OCI-LY7 (cell line): ENCODE data around the gene CHST9. TPM values are rescaled to one million over a fixed set of nuclear protein-coding genes. Genes with fewer than 3 reads are reported as not detected.

Experiments used
- BruUV-seq: library from RNA; stranded (reverse); fragments of 400-500 nt; replicated peaks from 2 replicates; lab custom pipeline; 2021; lab: Mats Ljungman, UMichigan
- CTCF ChIA-PET: fragments of 300-600 bp; sonication (Branson Sonifier 250); formaldehyde crosslinking; loops from one replicate; lab custom pipeline; 2022; ENCODE audit warnings: antibody characterized with exemption; ENCODE audit not compliant: unreplicated experiment; lab: Charles Lee
- POLR2A ChIA-PET: fragments of 300-600 bp; sonication (Branson Sonifier 250); formaldehyde crosslinking; loops from one replicate; lab custom pipeline; 2022; ENCODE audit warnings: antibody characterized with exemption; lab: Charles Lee
- DNase-seq: peaks from one replicate; pipeline ENCODE4 v3.0.0-alpha.2; 2015; ENCODE audit warnings: low spot score
- H2AFZ ChIP-seq: fragments of 200-600 bp; sonication (generic), shearing (Covaris generic); 2 replicates; pipeline ENCODE4 v1.6.1; 2014; ENCODE audit warnings: mild to moderate bottlenecking, antibody characterized with exemption, low read length, moderate library complexity
- H3K27ac ChIP-seq: fragments of 200-600 bp; sonication (generic); 2 replicates; pipeline ENCODE4 v1.5.1; 2014; ENCODE audit warnings: mixed run types, low read depth, mild to moderate bottlenecking, moderate library complexity, low read length, inconsistent platforms; ENCODE audit not compliant: poor library complexity, severe bottlenecking
- H3K36me3 ChIP-seq: fragments of 200-600 bp; sonication (generic); 2 replicates; pipeline ENCODE4 v1.6.1; 2014; ENCODE audit warnings: mild to moderate bottlenecking, antibody characterized with exemption, low read length, moderate library complexity, mixed read lengths; ENCODE audit not compliant: insufficient read depth
- H3K4me1 ChIP-seq: fragments of 200-600 bp; sonication (generic); 2 replicates; pipeline ENCODE4 v1.5.1; 2014; ENCODE audit warnings: mild to moderate bottlenecking, low read length; ENCODE audit not compliant: insufficient read depth, poor library complexity, severe bottlenecking
- H3K4me2 ChIP-seq: fragments of 200-600 bp; sonication (generic); 2 replicates; pipeline ENCODE4 v1.6.1; 2014; ENCODE audit warnings: mild to moderate bottlenecking, low read length
- H3K4me3 ChIP-seq: fragments of 200-600 bp; sonication (generic); 2 replicates; pipeline ENCODE4 v1.5.1; 2014; ENCODE audit warnings: mild to moderate bottlenecking, low read depth, low read length; ENCODE audit not compliant: poor library complexity, severe bottlenecking
- H3K79me2 ChIP-seq: fragments of 200-600 bp; sonication (generic); 2 replicates; pipeline ENCODE4 v1.6.1; 2016; ENCODE audit warnings: low read depth, mild to moderate bottlenecking, low read length, moderate library complexity, mixed read lengths; ENCODE audit not compliant: insufficient read depth
- H3K9me2 ChIP-seq: fragments of 200-600 bp; sonication (generic); 2 replicates; pipeline ENCODE4 v1.6.1; 2016; ENCODE audit warnings: mild to moderate bottlenecking, low read length, mixed read lengths; ENCODE audit not compliant: insufficient read depth
- H3K9me3 ChIP-seq: fragments of 200-600 bp; sonication (generic); 2 replicates; pipeline ENCODE4 v1.6.1; 2014; ENCODE audit warnings: mild to moderate bottlenecking, mixed run types, low read length, mixed read lengths
- H4K20me1 ChIP-seq: fragments of 200-600 bp; sonication (generic); 2 replicates; pipeline ENCODE4 v1.6.1; 2014; ENCODE audit warnings: mild to moderate bottlenecking, antibody characterized with exemption, low read length, moderate library complexity, mixed read lengths; ENCODE audit not compliant: insufficient read depth
- EZH2phosphoT487 ChIP-seq: fragments of 200-600 bp; sonication (generic); IDR thresholded peaks from 2 replicates; pipeline ENCODE4 v1.6.1; 2018; ENCODE audit warnings: low read depth, borderline replicate concordance, mild to moderate bottlenecking, mixed run types, antibody characterized with exemption, low read length, moderate library complexity, mixed read lengths
- intact Hi-C: fragments of 100-400 bp; cut with micrococcal nuclease; formaldehyde crosslinking; loops from one replicate; pipeline ENCODE4 v1.10.0; 2022; ENCODE audit not compliant: unreplicated experiment
- total RNA-seq, 2 experiments: library from RNA; depleted of rRNA in 1 of 2; stranded (reverse); fragments of >200 nt in 1 of 2; shearing (Covaris generic) in 1 of 2; gene quantifications; 2 replicates each; pipeline ENCODE4 v1.2.3, GENCODE V29; 2014 to 2022
- TF ChIP-seq, protein P1 (sequence below): fragments of 200-600 bp; sonication (generic); conservative IDR thresholded peaks from 2 replicates; pipeline ENCODE4 v1.5.1; 2014; ENCODE audit warnings: mild to moderate bottlenecking, antibody characterized with exemption, low read length, moderate library complexity, mixed read lengths

CHST9 gene
- total RNA-seq, 2 experiments from 2014 or later, result not detected

DNA sequence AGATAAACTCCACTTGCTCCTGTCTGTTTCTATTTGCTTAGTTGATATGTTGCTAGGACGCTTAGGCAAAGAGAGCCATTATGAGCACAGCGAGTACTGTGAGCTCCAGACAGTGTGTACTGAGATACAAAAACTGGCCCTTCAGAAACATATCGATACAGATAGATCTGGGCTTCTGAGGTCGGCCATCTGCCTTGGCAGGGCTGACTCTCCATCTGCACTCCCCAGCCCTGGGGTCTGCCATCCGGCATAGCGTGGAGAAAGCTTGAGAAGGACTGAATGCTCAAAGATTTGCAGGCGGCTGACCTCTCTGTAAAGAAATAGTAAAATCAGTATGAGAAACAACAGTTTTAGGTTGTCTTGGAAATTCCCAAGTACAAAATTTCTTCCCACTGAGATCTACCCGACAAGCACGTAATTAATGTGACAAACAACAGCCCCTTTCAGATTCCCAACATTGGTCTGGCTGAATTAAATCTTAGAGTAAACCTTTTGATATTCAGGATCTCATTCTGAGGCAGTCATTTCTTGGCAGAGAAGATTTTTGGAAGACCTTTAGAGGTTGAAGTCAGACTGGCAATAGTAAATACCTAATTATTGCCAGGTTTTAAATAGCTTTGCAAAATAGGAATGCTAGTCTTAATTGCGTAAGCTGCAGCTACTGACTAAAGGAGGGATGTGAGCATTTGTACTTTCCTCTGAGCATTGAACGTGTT lies 127.4 kb downstream of the CHST9 start:
- CTCF ChIA-PET, result no interaction called here
- TF ChIP-seq, protein P1, sequence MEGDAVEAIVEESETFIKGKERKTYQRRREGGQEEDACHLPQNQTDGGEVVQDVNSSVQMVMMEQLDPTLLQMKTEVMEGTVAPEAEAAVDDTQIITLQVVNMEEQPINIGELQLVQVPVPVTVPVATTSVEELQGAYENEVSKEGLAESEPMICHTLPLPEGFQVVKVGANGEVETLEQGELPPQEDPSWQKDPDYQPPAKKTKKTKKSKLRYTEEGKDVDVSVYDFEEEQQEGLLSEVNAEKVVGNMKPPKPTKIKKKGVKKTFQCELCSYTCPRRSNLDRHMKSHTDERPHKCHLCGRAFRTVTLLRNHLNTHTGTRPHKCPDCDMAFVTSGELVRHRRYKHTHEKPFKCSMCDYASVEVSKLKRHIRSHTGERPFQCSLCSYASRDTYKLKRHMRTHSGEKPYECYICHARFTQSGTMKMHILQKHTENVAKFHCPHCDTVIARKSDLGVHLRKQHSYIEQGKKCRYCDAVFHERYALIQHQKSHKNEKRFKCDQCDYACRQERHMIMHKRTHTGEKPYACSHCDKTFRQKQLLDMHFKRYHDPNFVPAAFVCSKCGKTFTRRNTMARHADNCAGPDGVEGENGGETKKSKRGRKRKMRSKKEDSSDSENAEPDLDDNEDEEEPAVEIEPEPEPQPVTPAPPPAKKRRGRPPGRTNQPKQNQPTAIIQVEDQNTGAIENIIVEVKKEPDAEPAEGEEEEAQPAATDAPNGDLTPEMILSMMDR, result no peak
- TF ChIP-seq EZH2phosphoT487, result no peak
- Histone ChIP-seq H3K4me2 (no peak overlapping the region), H3K4me3 (no peak overlapping the region), H3K36me3 (no peaks in the 10 kb centered on the region), H4K20me1 (no peaks in the 10 kb centered on the region), H2AFZ (no peak overlapping the region), H3K4me1 (no peaks in the 10 kb centered on the region), H3K79me2 (no peaks in the 10 kb centered on the region), H3K27ac (no peak overlapping the region), H3K9me2 (no peaks in the 10 kb centered on the region), H3K9me3 (no peaks in the 10 kb centered on the region)
- POLR2A ChIA-PET, result interaction anchor here (0.6 kb wide), 1 partner anchor 1772 kb away, joined by 4 read pairs; no protein-coding TSS in a partner anchor
- intact Hi-C loops, result no loop called here
- no peak for DNase-seq
- no TSS peak for BruUV-seq

DNA sequence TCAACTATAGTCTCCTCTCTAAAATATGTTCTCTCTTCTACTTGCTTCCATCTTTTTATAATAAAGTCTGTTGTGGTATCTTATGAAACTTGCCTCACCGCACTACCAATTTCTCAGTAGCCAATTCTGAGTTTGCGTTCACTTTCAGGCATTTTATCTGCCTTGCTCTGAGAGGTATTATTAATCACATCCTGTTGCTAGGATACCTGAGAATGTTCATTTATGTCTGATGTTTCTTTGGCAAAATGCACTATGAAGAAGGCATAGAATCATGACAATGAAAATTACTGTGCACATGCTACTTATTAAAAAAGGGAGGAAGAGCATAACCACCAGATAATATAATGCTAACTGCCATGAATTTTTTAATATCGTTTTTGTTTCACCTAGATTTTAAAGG lies 130.2 kb downstream of the CHST9 start:
- no peaks in the 10 kb centered on the region for H4K20me1 ChIP-seq
- CTCF ChIA-PET, result no interaction called here
- H3K36me3 ChIP-seq, result no peaks in the 10 kb centered on the region
- no peak overlapping the region for H2AFZ ChIP-seq
- H3K79me2 ChIP-seq, result no peaks in the 10 kb centered on the region
- intact Hi-C loops, result no loop called here
- no peak for DNase-seq
- TF ChIP-seq, protein P1, result no peak
- TF ChIP-seq EZH2phosphoT487, result no peak
- POLR2A ChIA-PET, result interaction anchor here (0.5 to 1.0 kb wide), 2 partner anchors 14 to 20 kb away, joined by 3 read pairs; no protein-coding TSS in a partner anchor
- no peaks in the 10 kb centered on the region for H3K4me1 ChIP-seq
- H3K27ac ChIP-seq, result no peak overlapping the region
- no peak overlapping the region for H3K4me2 ChIP-seq
- no peaks in the 10 kb centered on the region for H3K9me2 ChIP-seq
- no peak overlapping the region for H3K4me3 ChIP-seq
- BruUV-seq, result no TSS peak
- H3K9me3 ChIP-seq, result no peaks in the 10 kb centered on the region

DNA sequence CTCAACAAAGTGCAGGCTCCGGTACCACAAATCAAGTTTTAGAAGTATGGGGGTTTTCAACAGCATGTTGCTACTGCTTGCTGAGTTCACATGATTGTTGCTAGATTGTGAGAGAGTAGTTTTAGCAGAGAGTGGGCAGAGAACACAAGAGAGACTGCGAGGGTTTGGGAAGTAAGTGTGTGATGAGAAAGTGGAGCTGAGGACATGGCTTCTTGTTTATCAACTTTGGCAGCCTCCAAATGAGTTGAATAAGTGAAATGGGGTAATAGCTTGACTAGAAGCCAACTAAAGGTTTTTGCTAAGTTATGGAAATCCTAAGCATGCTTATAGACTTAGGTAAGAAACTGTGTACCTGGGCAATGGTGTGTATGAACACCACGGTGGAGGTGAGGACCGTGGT lies 135.1 kb downstream of the CHST9 start:
- TF ChIP-seq EZH2phosphoT487, result no peak
- TF ChIP-seq, protein P1, result no peak
- intact Hi-C loops, result no loop called here
- Histone ChIP-seq H3K9me3 (no peaks in the 10 kb centered on the region), H2AFZ (no peak overlapping the region), H3K27ac (no peak overlapping the region), H3K4me1 (no peaks in the 10 kb centered on the region), H4K20me1 (no peaks in the 10 kb centered on the region), H3K36me3 (no peaks in the 10 kb centered on the region), H3K4me3 (no peak overlapping the region), H3K79me2 (no peaks in the 10 kb centered on the region), H3K4me2 (no peak overlapping the region), H3K9me2 (no peaks in the 10 kb centered on the region)
- POLR2A ChIA-PET, result interaction anchor here (0.7 kb wide), 1 partner anchor 166 kb away, joined by 5 read pairs; no protein-coding TSS in a partner anchor
- no peak for DNase-seq
- no TSS peak for BruUV-seq
- CTCF ChIA-PET, result no interaction called here
